Mammary epithelial cell (primary cell): ENCODE data around the gene MNT.

Source experiments
- EZH2 ChIP-seq: IDR thresholded peaks from 2 replicates; pipeline ENCODE4 v1.6.1; 2012; ENCODE audit warnings: low read length, inconsistent platforms, borderline replicate concordance
- TF ChIP-seq, protein P1 (sequence below), 2 donors: IDR thresholded peaks in 1 of 2; conservative IDR thresholded peaks in 1 of 2; 2 replicates each; pipeline ENCODE4 v1.5.1; 2011 to 2012; ENCODE audit warnings: inconsistent platforms in 2 of 2, low read length in 2 of 2, mild to moderate bottlenecking in 2 of 2, control low read depth in 1 of 2, low read depth in 1 of 2; ENCODE audit not compliant: insufficient read depth in 1 of 2; ENCODE audit errors: extremely low read depth in 1 of 2

DNA sequence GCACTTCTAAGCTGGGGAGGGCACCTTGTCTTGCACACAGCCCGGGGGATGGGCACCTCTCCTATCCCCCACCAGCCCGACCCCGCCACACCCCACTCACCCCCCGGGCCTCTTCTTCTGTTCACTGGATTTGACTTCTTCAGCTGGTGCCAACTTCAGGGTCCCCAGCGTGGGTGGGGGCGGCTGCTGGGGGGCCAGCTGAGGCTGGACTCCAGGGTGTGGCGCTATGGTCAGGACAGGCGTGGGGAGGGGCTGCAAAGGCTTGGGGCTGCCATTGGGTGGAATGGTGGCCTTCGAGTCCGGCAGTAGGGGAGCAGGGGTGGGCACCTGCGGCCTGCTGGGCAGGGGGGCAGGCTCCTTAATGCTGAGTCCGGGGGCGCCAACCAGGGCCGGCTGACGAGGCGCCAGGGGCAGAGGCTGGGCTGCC is 6.1 kb downstream of the MNT start:
- TF ChIP-seq, protein P1, sequence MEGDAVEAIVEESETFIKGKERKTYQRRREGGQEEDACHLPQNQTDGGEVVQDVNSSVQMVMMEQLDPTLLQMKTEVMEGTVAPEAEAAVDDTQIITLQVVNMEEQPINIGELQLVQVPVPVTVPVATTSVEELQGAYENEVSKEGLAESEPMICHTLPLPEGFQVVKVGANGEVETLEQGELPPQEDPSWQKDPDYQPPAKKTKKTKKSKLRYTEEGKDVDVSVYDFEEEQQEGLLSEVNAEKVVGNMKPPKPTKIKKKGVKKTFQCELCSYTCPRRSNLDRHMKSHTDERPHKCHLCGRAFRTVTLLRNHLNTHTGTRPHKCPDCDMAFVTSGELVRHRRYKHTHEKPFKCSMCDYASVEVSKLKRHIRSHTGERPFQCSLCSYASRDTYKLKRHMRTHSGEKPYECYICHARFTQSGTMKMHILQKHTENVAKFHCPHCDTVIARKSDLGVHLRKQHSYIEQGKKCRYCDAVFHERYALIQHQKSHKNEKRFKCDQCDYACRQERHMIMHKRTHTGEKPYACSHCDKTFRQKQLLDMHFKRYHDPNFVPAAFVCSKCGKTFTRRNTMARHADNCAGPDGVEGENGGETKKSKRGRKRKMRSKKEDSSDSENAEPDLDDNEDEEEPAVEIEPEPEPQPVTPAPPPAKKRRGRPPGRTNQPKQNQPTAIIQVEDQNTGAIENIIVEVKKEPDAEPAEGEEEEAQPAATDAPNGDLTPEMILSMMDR (conservative IDR thresholded peaks at IDR 0.05 in 1 of 2, IDR thresholded peaks at IDR 0.05 in 1 of 2; ENCODE audit: extremely low read depth in 1 of 2, insufficient read depth in 1 of 2, low read depth in 1 of 2, low read length in 2 of 2), result no peak
- TF ChIP-seq EZH2, result no peak
